Ovary (tissue), 3 donors: ENCODE data around the gene PLD6.

Experiments
- EP300 ChIP-seq: sonication (generic); formaldehyde crosslinking; IDR thresholded peaks from one replicate; pipeline ENCODE4 v1.6.1; 2017; ENCODE audit warnings: antibody characterized with exemption
- POLR2A ChIP-seq: fragments of 450-650 bp; IDR thresholded peaks from one replicate; pipeline ENCODE4 v1.6.1; 2017; ENCODE audit warnings: antibody characterized with exemption, mild to moderate bottlenecking, moderate library complexity
- TF ChIP-seq, protein P1 (sequence below), 3 donors: fragments of 450-650 bp in 2 of 3; fragments of 200-600 bp in 1 of 3; IDR thresholded peaks; one replicate each; pipeline versions ENCODE4 v1.5.1 to v1.8.0; 2016 to 2022; ENCODE audit warnings: antibody characterized with exemption in 3 of 3, mild to moderate bottlenecking in 1 of 3
- donor health status: DM: no; HTN: no; CAD: no.

DNA sequence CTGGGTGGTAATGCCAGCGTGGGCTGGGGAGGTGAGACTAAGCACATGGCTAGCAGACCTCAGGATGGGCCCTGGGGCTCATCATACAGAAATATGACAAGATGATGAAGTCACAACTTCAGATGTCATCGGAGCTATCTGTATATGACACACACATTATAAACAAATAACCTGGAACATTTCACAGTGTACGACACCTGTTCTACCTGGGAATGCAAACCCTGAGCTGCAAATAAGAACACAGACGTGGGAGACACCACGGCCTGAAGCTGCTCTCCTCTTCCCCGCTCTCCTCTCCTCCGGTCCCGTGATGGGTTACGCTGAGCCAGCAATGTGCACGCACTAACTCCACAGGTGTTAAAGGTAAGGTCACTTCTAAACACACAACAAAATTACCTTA, 4.9 kb downstream of the PLD6 start:
- TF ChIP-seq EP300 (no peak), POLR2A (no peak)
- TF ChIP-seq, protein P1, sequence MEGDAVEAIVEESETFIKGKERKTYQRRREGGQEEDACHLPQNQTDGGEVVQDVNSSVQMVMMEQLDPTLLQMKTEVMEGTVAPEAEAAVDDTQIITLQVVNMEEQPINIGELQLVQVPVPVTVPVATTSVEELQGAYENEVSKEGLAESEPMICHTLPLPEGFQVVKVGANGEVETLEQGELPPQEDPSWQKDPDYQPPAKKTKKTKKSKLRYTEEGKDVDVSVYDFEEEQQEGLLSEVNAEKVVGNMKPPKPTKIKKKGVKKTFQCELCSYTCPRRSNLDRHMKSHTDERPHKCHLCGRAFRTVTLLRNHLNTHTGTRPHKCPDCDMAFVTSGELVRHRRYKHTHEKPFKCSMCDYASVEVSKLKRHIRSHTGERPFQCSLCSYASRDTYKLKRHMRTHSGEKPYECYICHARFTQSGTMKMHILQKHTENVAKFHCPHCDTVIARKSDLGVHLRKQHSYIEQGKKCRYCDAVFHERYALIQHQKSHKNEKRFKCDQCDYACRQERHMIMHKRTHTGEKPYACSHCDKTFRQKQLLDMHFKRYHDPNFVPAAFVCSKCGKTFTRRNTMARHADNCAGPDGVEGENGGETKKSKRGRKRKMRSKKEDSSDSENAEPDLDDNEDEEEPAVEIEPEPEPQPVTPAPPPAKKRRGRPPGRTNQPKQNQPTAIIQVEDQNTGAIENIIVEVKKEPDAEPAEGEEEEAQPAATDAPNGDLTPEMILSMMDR (IDR thresholded peaks at IDR 0.05): no peak
